ENCODE measurements around the gene VPS35L. TPM values are rescaled to one million over a fixed set of nuclear protein-coding genes. Genes with fewer than 3 reads are reported as not detected.

Gene VPS35L
- total and polyA plus RNA-seq, 2 experiments from 2014 or later, result 48.0 to 54.6 TPM

- H4K20me1 ChIP-seq (replicated peaks; ENCODE audit: insufficient read depth), result peaks cover 30% of the 10 kb centered on the region
- H3K27me3 ChIP-seq (ENCODE audit: insufficient read depth), result no peaks in the 10 kb centered on the region
- H3K9me3 Mint-ChIP-seq, result no peaks in the 10 kb centered on the region
- peaks cover 13% of the 10 kb centered on the region; the same call in 1 of the 2 replicates for H3F3A ChIP-seq (replicated peaks; ENCODE audit: low read depth)
- H3K4me3 Mint-ChIP-seq, result peak overlapping the region; percentile 95
- H3K4me1 Mint-ChIP-seq, result peaks cover 41% of the 10 kb centered on the region
- no peak for TF ChIP-seq NANOG (IDR thresholded peaks at IDR 0.05; ENCODE audit: borderline replicate concordance)
- no peak for TF ChIP-seq ZNF331 (CRISPR knock-in tag; IDR thresholded peaks at IDR 0.05; ENCODE audit: low read depth)
- no peak for TF ChIP-seq EZH2 (IDR thresholded peaks at IDR 0.05; ENCODE audit: low read depth, unreplicated experiment)
- TF ChIP-seq REST (IDR thresholded peaks at IDR 0.05; ENCODE audit: unreplicated experiment), result no peak
- TF ChIP-seq POLR2AphosphoS5 (IDR thresholded peaks at IDR 0.05; ENCODE audit: low read depth), result no peak
- TF ChIP-seq, protein P1, sequence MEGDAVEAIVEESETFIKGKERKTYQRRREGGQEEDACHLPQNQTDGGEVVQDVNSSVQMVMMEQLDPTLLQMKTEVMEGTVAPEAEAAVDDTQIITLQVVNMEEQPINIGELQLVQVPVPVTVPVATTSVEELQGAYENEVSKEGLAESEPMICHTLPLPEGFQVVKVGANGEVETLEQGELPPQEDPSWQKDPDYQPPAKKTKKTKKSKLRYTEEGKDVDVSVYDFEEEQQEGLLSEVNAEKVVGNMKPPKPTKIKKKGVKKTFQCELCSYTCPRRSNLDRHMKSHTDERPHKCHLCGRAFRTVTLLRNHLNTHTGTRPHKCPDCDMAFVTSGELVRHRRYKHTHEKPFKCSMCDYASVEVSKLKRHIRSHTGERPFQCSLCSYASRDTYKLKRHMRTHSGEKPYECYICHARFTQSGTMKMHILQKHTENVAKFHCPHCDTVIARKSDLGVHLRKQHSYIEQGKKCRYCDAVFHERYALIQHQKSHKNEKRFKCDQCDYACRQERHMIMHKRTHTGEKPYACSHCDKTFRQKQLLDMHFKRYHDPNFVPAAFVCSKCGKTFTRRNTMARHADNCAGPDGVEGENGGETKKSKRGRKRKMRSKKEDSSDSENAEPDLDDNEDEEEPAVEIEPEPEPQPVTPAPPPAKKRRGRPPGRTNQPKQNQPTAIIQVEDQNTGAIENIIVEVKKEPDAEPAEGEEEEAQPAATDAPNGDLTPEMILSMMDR (conservative IDR thresholded peaks at IDR 0.05; ENCODE audit: low read depth in 2 of 2), result no peak
- TF ChIP-seq EZH2phosphoT487 (IDR thresholded peaks at IDR 0.05; ENCODE audit: unreplicated experiment), result no peak
- TF ChIP-seq, protein P2, sequence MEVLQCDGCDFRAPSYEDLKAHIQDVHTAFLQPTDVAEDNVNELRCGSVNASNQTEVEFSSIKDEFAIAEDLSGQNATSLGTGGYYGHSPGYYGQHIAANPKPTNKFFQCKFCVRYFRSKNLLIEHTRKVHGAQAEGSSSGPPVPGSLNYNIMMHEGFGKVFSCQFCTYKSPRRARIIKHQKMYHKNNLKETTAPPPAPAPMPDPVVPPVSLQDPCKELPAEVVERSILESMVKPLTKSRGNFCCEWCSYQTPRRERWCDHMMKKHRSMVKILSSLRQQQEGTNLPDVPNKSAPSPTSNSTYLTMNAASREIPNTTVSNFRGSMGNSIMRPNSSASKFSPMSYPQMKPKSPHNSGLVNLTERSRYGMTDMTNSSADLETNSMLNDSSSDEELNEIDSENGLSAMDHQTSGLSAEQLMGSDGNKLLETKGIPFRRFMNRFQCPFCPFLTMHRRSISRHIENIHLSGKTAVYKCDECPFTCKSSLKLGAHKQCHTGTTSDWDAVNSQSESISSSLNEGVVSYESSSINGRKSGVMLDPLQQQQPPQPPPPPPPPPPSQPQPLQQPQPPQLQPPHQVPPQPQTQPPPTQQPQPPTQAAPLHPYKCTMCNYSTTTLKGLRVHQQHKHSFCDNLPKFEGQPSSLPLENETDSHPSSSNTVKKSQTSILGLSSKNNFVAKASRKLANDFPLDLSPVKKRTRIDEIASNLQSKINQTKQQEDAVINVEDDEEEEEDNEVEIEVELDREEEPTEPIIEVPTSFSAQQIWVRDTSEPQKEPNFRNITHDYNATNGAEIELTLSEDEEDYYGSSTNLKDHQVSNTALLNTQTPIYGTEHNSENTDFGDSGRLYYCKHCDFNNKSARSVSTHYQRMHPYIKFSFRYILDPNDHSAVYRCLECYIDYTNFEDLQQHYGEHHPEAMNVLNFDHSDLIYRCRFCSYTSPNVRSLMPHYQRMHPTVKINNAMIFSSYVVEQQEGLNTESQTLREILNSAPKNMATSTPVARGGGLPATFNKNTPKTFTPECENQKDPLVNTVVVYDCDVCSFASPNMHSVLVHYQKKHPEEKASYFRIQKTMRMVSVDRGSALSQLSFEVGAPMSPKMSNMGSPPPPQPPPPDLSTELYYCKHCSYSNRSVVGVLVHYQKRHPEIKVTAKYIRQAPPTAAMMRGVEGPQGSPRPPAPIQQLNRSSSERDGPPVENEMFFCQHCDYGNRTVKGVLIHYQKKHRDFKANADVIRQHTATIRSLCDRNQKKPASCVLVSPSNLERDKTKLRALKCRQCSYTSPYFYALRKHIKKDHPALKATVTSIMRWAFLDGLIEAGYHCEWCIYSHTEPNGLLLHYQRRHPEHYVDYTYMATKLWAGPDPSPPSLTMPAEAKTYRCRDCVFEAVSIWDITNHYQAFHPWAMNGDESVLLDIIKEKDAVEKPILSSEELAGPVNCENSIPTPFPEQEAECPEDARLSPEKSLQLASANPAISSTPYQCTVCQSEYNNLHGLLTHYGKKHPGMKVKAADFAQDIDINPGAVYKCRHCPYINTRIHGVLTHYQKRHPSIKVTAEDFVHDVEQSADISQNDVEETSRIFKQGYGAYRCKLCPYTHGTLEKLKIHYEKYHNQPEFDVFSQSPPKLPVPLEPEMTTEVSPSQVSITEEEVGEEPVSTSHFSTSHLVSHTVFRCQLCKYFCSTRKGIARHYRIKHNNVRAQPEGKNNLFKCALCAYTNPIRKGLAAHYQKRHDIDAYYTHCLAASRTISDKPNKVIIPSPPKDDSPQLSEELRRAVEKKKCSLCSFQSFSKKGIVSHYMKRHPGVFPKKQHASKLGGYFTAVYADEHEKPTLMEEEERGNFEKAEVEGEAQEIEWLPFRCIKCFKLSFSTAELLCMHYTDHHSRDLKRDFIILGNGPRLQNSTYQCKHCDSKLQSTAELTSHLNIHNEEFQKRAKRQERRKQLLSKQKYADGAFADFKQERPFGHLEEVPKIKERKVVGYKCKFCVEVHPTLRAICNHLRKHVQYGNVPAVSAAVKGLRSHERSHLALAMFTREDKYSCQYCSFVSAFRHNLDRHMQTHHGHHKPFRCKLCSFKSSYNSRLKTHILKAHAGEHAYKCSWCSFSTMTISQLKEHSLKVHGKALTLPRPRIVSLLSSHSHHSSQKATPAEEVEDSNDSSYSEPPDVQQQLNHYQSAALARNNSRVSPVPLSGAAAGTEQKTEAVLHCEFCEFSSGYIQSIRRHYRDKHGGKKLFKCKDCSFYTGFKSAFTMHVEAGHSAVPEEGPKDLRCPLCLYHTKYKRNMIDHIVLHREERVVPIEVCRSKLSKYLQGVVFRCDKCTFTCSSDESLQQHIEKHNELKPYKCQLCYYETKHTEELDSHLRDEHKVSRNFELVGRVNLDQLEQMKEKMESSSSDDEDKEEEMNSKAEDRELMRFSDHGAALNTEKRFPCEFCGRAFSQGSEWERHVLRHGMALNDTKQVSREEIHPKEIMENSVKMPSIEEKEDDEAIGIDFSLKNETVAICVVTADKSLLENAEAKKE (CRISPR knock-in tag; IDR thresholded peaks at IDR 0.05), result no peak
- no peak for TF ChIP-seq JUNB (IDR thresholded peaks at IDR 0.05; ENCODE audit: unreplicated experiment)
- TF ChIP-seq, protein P3, sequence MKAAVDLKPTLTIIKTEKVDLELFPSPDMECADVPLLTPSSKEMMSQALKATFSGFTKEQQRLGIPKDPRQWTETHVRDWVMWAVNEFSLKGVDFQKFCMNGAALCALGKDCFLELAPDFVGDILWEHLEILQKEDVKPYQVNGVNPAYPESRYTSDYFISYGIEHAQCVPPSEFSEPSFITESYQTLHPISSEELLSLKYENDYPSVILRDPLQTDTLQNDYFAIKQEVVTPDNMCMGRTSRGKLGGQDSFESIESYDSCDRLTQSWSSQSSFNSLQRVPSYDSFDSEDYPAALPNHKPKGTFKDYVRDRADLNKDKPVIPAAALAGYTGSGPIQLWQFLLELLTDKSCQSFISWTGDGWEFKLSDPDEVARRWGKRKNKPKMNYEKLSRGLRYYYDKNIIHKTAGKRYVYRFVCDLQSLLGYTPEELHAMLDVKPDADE (IDR thresholded peaks at IDR 0.05), result no peak
- no peak for TF ChIP-seq CREB1 (CRISPR knock-in tag; IDR thresholded peaks at IDR 0.05; ENCODE audit: low read depth)
- no peak for TF ChIP-seq STAT1 (IDR thresholded peaks at IDR 0.05; ENCODE audit: unreplicated experiment)
- no peak for TF ChIP-seq ZNF114 (CRISPR knock-in tag; IDR thresholded peaks at IDR 0.05)
- H3K4me3 ChIP-seq, result peak overlapping the region; percentile 100
- H3K9me2 ChIP-seq (ENCODE audit: insufficient read depth), result no peaks in the 10 kb centered on the region
- H3K36me3 Mint-ChIP-seq (ENCODE audit: low read depth), result peaks cover 36% of the 10 kb centered on the region
- peak overlapping the region; percentile 68 for H3K27ac ChIP-seq (ENCODE audit: low read depth)
- H3K79me2 ChIP-seq (replicated peaks; ENCODE audit: insufficient read depth), result peaks cover 63% of the 10 kb centered on the region
- peaks cover 16% of the 10 kb centered on the region for H3K36me3 ChIP-seq (ENCODE audit: insufficient read depth)
- peaks cover 23% of the 10 kb centered on the region for H3K4me1 ChIP-seq (ENCODE audit: insufficient read depth)
- peak overlapping the region; percentile 99 for H2AFZ ChIP-seq
- peaks cover 18% of the 10 kb centered on the region for H3K27me3 Mint-ChIP-seq (ENCODE audit: insufficient read depth, low read depth, poor library complexity)
- H3K4me2 ChIP-seq, result peak overlapping the region; percentile 96
- ATAC-seq (peak; percentile 13), DNase-seq (ENCODE audit: low spot score) (peak; percentile 83)
- 0 out of 2 replicates have a peak overlapping the region, but pooled peaks have one; percentile 53 for H3K27ac Mint-ChIP-seq
Observed at GRCh38 chr16:19718624-19718965, 163.1 kb downstream of the VPS35L start.
